K562 (cell line): ENCODE data around the gene KLC1. TPM values are rescaled to one million over a fixed set of nuclear protein-coding genes. Genes with fewer than 3 reads are reported as not detected.

Experiments
- ATAC-seq: fragments of 200-7000 bp; cut with Tn5 transposase; 3 replicates; pipeline ENCODE4 v1.9.1; 2020; ENCODE audit warnings: moderate library complexity
- BruUV-seq: library from RNA; stranded (reverse); fragments of 400-500 nt; replicated peaks from 2 replicates; lab custom pipeline; 2021; lab: Mats Ljungman, UMichigan
- CTCF ChIA-PET: fragments of 300-600 bp; formaldehyde crosslinking; extraction: SDS; loops from one replicate; lab custom pipeline; 2021; ENCODE audit warnings: low intra/inter-chr PET ratio; lab: Yijun Ruan, JAX
- POLR2A ChIA-PET: fragments of 300-600, 350-650 bp; sonication (Branson Sonifier 250); formaldehyde crosslinking; extraction: SDS; loops from one replicate; lab custom pipeline; 2021; ENCODE audit warnings: antibody characterized with exemption, inconsistent platforms; lab: Yijun Ruan, JAX
- DNase-seq, 4 experiments: peaks; one replicate each; pipeline versions ENCODE4 v3.0.0 to v3.0.0-alpha.2; 2011 to 2018; ENCODE audit warnings: low spot score in 3 of 4, mixed read lengths in 3 of 4; ENCODE audit errors: extremely low read depth in 1 of 4
- FAIRE-seq: peaks from 2 replicates; lab custom pipeline; 2011; peaks lifted over from hg19 to GRCh38; lab: Jason Lieb, UNC
- H2AFZ ChIP-seq: 2 replicates; pipeline ENCODE4 v1.6.0; 2011; ENCODE audit warnings: low read depth, low read length, control low read depth, inconsistent platforms
- H3K27ac ChIP-seq: fragments of 200-600 bp; 3 replicates; pipeline ENCODE4 v1.8.0; 2011; ENCODE audit warnings: low read depth, mild to moderate bottlenecking, control low read depth, inconsistent platforms, low read length, moderate library complexity, mixed read lengths; ENCODE audit errors: extremely low read depth
- H3K27me3 ChIP-seq, 2 experiments: fragments of 300-600 bp in 1 of 2; 2 replicates in 1 of 2; 3 replicates in 1 of 2; pipeline versions ENCODE4 v1.6.0 to v1.8.0; 2011; ENCODE audit warnings: inconsistent platforms in 2 of 2, low read length in 2 of 2, mild to moderate bottlenecking in 1 of 2, mixed read lengths in 1 of 2, moderate library complexity in 1 of 2; ENCODE audit not compliant: control insufficient read depth in 2 of 2, insufficient read depth in 2 of 2
- H3K36me3 ChIP-seq: fragments of 300-600 bp; 3 replicates; pipeline ENCODE4 v1.8.0; 2011; ENCODE audit warnings: mild to moderate bottlenecking, low read length, inconsistent platforms; ENCODE audit not compliant: control insufficient read depth, insufficient read depth
- H3K4me1 ChIP-seq, 2 experiments: fragments of 200-600 bp in 1 of 2; replicated peaks in 1 of 2; 2 replicates in 1 of 2; 3 replicates in 1 of 2; pipeline versions ENCODE4 v1.5.1 to v1.8.0; 2011; ENCODE audit warnings: inconsistent platforms in 2 of 2, low read length in 2 of 2, mild to moderate bottlenecking in 1 of 2, mixed read lengths in 1 of 2, moderate library complexity in 1 of 2; ENCODE audit not compliant: control insufficient read depth in 2 of 2, insufficient read depth in 2 of 2
- H3K4me2 ChIP-seq: 2 replicates; pipeline ENCODE4 v1.6.1; 2011; ENCODE audit warnings: low read length, control low read depth, inconsistent platforms, mixed read lengths; ENCODE audit not compliant: insufficient read depth
- H3K4me3 ChIP-seq: fragments of 200-600 bp; sonication (generic), shearing (Covaris generic); 2 replicates; pipeline ENCODE4 v1.5.1; 2016; ENCODE audit warnings: control low read depth, inconsistent platforms
- H3K79me2 ChIP-seq: fragments of 200-600 bp; 3 replicates; pipeline ENCODE4 v1.8.0; 2011; ENCODE audit warnings: low read length, inconsistent platforms; ENCODE audit not compliant: control insufficient read depth, insufficient read depth
- H3K9ac ChIP-seq, 2 experiments: 2 replicates each; pipeline versions ENCODE4 v1.6.0 to v1.6.1; 2011; ENCODE audit warnings: low read depth in 2 of 2, low read length in 2 of 2, control low read depth in 1 of 2, inconsistent platforms in 1 of 2, mild to moderate bottlenecking in 1 of 2, mixed read lengths in 1 of 2; ENCODE audit not compliant: insufficient read depth in 1 of 2
- H3K9me1 ChIP-seq: one replicate; pipeline ENCODE4 v1.6.0; 2011; ENCODE audit warnings: inconsistent platforms, mild to moderate bottlenecking, low read length, moderate library complexity; ENCODE audit not compliant: control insufficient read depth, insufficient read depth
- H3K9me3 ChIP-seq: replicated peaks from 2 replicates; pipeline ENCODE4 v1.5.1; 2011; ENCODE audit warnings: low read depth, low read length, inconsistent platforms; ENCODE audit not compliant: control insufficient read depth, insufficient read depth
- H4K20me1 ChIP-seq: replicated peaks from 2 replicates; pipeline ENCODE4 v1.6.1; 2011; ENCODE audit warnings: low read length, inconsistent platforms, mixed read lengths; ENCODE audit not compliant: control insufficient read depth, insufficient read depth
- CREBBP ChIP-seq: IDR thresholded peaks from one replicate; pipeline ENCODE4 v1.6.1; 2012; ENCODE audit warnings: low read depth, mild to moderate bottlenecking, control low read depth, inconsistent platforms, low read length
- NCOA4 ChIP-seq: fragments of 450-650 bp; IDR thresholded peaks from 2 replicates; pipeline ENCODE4 v1.6.1; 2018; ENCODE audit warnings: mild to moderate bottlenecking; ENCODE audit not compliant: partially characterized antibody
- RAD51 ChIP-seq: fragments of 450-650 bp; IDR thresholded peaks from 2 replicates; pipeline ENCODE4 v1.7.1; 2016; ENCODE audit warnings: low read depth, mild to moderate bottlenecking, borderline replicate concordance
- SMAD1 ChIP-seq: fragments of 150-350 bp; IDR thresholded peaks from 2 replicates; pipeline ENCODE4 v1.6.1; 2014; ENCODE audit warnings: low read length, low read depth; ENCODE audit not compliant: partially characterized antibody
- SRSF1 ChIP-seq: fragments of 200-400 bp; formaldehyde crosslinking; IDR thresholded peaks from 2 replicates; pipeline ENCODE4 v1.6.1; 2017; ENCODE audit warnings: mild to moderate bottlenecking, low read depth, low read length, moderate library complexity
- ZFX ChIP-seq: sonication (generic); formaldehyde crosslinking; IDR thresholded peaks from 2 replicates; pipeline ENCODE4 v1.8.0; 2022; ENCODE audit warnings: mild to moderate bottlenecking, missing genetic modification reagents, moderate library complexity
- WGBS: fragments of 100-300 bp; shearing (Covaris generic); methylation state at CpG from one replicate; pipeline ENCODE4 v1.1.6; 2016; ENCODE audit warnings: low coverage, mixed read lengths; ENCODE audit not compliant: insufficient coverage; ENCODE audit errors: missing lambda C conversion rate; 5-methylcytosine and 5-hydroxymethylcytosine counted together
- in situ Hi-C: fragments of 300-500 bp; cut with MboI; formaldehyde crosslinking; loops from 4 replicates; pipeline ENCODE4 v1.15.0; 2018; ENCODE audit warnings: inconsistent platforms, mixed read lengths
- intact Hi-C: fragments of 100-400 bp; cut with micrococcal nuclease; formaldehyde crosslinking; loops from 2 replicates; pipeline ENCODE4 v1.14.2; 2022
- polyA plus RNA-seq, 8 experiments: library from polyadenylated mRNA; depleted of rRNA in 4 of 8; stranded (reverse) in 5 of 8; unstranded in 3 of 8; fragments of >200 nt; fragmentation: Nextera tagmentation in 2 of 8; fragmentation: Illumina TruSeq in 1 of 8; extraction: Ambion mirVana in 2 of 8; extraction: Trizol in 1 of 8; gene quantifications; 2 replicates each; pipeline versions ENCODE4 v1.2.1 to v1.2.3, GENCODE V29; 2011 to 2014; ENCODE audit warnings: inconsistent platforms in 1 of 8, missing spikeins in 1 of 8
- total RNA-seq, 7 experiments: library from RNA; depleted of rRNA in 6 of 7; stranded (reverse); fragments of >200 nt in 6 of 7; fragmentation: Illumina TruSeq in 2 of 7; extraction: Trizol in 2 of 7; gene quantifications; 2 replicates each; pipeline versions ENCODE4 v1.2.1 to v1.2.3, GENCODE V29; 2011 to 2021; ENCODE audit warnings: low replicate concordance in 1 of 7
- TF ChIP-seq, protein P1 (sequence below), 2 experiments: fragments of 450-650 bp; conservative IDR thresholded peaks; 2 replicates each; pipeline ENCODE4 v1.6.1; 2017; ENCODE audit warnings: mild to moderate bottlenecking in 2 of 2, moderate library complexity in 2 of 2
- TF ChIP-seq, protein P2 (sequence below): sonication (generic); formaldehyde crosslinking; IDR thresholded peaks from 2 replicates; pipeline ENCODE4 v1.9.0; 2022; ENCODE audit warnings: mild to moderate bottlenecking, missing genetic modification reagents
- TF ChIP-seq, protein P3 (sequence below), 2 experiments: IDR thresholded peaks; 2 replicates each; pipeline ENCODE4 v1.6.1; 2011; ENCODE audit warnings: borderline replicate concordance in 1 of 2, control low read depth in 1 of 2, low read depth in 1 of 2, low read length in 1 of 2, mild to moderate bottlenecking in 1 of 2, mixed read lengths in 1 of 2, moderate library complexity in 1 of 2; ENCODE audit not compliant: insufficient read depth in 1 of 2, insufficient read length in 1 of 2, poor library complexity in 1 of 2, severe bottlenecking in 1 of 2; ENCODE audit errors: extremely low read depth in 1 of 2
- TF ChIP-seq, protein P4 (sequence below), 2 experiments: fragments of 250-450 bp in 1 of 2; fragments of 450-650 bp in 1 of 2; sonication (Bioruptor Pico) in 1 of 2; IDR thresholded peaks; 2 replicates each; pipeline versions ENCODE4 v1.6.1 to v1.8.0; 2016 to 2021; ENCODE audit warnings: mild to moderate bottlenecking in 2 of 2, moderate library complexity in 2 of 2, missing compliant biosample characterization in 1 of 2, missing genetic modification characterization in 1 of 2
- TF ChIP-seq, protein P5 (sequence below), 2 experiments: fragments of 450-650 bp in 1 of 2; IDR thresholded peaks; 2 replicates each; pipeline ENCODE4 v1.6.1; 2011 to 2017; ENCODE audit warnings: low read depth in 2 of 2, antibody characterized with exemption in 1 of 2, borderline replicate concordance in 1 of 2, low read length in 1 of 2, mild to moderate bottlenecking in 1 of 2, mixed read lengths in 1 of 2; ENCODE audit not compliant: control insufficient read depth in 1 of 2

Gene KLC1
- total and polyA plus RNA-seq, 9 of the 15 experiments (the other 6 are each of a cell fraction or from before 2014, with no cell fraction given), result 4.9 to 134 (median 54.8) TPM

DNA sequence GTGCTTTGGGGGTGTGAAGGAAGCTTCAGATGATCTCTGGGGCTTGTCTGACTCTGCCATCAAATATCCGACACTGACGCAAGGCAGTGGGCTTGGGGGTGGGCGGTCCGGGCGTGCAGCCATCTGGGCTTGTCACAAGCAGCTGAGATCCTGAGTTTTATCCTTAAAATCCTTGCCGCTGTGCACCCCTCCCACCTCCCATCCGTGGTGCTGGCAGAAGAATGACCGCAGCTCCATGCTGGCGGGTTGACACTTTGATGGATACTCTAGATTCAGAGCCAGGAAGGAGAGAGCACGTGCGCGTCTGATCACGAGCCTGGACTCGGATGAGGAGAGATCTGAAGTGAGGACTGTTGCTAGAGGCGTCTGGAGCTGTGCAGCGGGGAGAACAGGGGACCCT is 89.6 kb downstream of the KLC1 start (continued):
- TF ChIP-seq, protein P1, sequence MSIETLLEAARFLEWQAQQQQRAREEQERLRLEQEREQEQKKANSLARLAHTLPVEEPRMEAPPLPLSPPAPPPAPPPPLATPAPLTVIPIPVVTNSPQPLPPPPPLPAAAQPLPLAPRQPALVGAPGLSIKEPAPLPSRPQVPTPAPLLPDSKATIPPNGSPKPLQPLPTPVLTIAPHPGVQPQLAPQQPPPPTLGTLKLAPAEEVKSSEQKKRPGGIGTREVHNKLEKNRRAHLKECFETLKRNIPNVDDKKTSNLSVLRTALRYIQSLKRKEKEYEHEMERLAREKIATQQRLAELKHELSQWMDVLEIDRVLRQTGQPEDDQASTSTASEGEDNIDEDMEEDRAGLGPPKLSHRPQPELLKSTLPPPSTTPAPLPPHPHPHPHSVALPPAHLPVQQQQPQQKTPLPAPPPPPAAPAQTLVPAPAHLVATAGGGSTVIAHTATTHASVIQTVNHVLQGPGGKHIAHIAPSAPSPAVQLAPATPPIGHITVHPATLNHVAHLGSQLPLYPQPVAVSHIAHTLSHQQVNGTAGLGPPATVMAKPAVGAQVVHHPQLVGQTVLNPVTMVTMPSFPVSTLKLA (conservative IDR thresholded peaks at IDR 0.05), result peak; percentile 30 to 58; a peak in 1 of 4 replicates
- TF ChIP-seq NCOA4 (no peak), RAD51 (no peak), SMAD1 (no peak)
- TF ChIP-seq, protein P2, sequence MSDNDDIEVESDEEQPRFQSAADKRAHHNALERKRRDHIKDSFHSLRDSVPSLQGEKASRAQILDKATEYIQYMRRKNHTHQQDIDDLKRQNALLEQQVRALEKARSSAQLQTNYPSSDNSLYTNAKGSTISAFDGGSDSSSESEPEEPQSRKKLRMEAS (CRISPR knock-in tag), result peak; percentile 21; the same call in 1 of the 2 replicates
- TF ChIP-seq, protein P3, sequence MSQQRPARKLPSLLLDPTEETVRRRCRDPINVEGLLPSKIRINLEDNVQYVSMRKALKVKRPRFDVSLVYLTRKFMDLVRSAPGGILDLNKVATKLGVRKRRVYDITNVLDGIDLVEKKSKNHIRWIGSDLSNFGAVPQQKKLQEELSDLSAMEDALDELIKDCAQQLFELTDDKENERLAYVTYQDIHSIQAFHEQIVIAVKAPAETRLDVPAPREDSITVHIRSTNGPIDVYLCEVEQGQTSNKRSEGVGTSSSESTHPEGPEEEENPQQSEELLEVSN (IDR thresholded peaks at IDR 0.05; ENCODE audit: borderline replicate concordance in 1 of 2, extremely low read depth in 1 of 2, insufficient read depth in 1 of 2, insufficient read length in 1 of 2, low read depth in 1 of 2, low read length in 1 of 2, poor library complexity in 1 of 2, severe bottlenecking in 1 of 2), result peak in 1 of 2 experiments; percentile 9

DNA sequence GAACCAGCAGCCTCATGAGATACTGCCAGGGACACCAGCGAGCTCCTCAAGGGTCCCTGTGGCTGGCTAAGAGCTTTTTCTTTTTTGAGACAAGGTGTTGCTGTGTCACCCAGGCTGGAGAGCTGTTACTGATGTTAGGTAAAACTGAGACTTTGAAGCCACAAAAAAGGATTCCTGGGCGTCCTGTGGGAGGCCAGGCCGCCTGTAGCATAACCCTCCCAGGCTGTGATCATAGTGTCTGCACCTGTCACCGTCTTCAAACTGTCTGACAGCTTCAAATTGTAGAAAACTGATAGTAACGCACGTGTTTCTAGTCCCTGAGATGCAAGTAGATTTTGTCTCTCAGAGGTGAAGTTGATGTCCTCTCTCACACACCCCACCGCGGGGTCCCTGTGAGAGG is 90.7 kb downstream of the KLC1 start:
- H3K4me3 ChIP-seq, result no peak overlapping the region
- H3K9me1 ChIP-seq, result no peaks in the 10 kb centered on the region
- H3K4me2 ChIP-seq, result no peak overlapping the region
- intact Hi-C loops, result no loop called here
- no peak for ATAC-seq
- H3K4me1 ChIP-seq, result peaks cover 18 to 48% of the 10 kb centered on the region in 2 experiments; a peak in 4 of 5 replicates
- ChIA-PET POLR2A (interaction anchor here (0.9 kb wide), 1 partner anchor 16 kb away, joined by 3 read pairs; no protein-coding TSS in a partner anchor), CTCF (no interaction called here)
- 80% methylated on average over 8 of the region's 8 CpGs for WGBS
- TF ChIP-seq, protein P4, sequence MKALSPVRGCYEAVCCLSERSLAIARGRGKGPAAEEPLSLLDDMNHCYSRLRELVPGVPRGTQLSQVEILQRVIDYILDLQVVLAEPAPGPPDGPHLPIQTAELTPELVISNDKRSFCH (CRISPR knock-in tag; IDR thresholded peaks at IDR 0.05), result no peak
- TF ChIP-seq, protein P4 (tag; IDR thresholded peaks at IDR 0.05), result no peak
- TF ChIP-seq, protein P5, sequence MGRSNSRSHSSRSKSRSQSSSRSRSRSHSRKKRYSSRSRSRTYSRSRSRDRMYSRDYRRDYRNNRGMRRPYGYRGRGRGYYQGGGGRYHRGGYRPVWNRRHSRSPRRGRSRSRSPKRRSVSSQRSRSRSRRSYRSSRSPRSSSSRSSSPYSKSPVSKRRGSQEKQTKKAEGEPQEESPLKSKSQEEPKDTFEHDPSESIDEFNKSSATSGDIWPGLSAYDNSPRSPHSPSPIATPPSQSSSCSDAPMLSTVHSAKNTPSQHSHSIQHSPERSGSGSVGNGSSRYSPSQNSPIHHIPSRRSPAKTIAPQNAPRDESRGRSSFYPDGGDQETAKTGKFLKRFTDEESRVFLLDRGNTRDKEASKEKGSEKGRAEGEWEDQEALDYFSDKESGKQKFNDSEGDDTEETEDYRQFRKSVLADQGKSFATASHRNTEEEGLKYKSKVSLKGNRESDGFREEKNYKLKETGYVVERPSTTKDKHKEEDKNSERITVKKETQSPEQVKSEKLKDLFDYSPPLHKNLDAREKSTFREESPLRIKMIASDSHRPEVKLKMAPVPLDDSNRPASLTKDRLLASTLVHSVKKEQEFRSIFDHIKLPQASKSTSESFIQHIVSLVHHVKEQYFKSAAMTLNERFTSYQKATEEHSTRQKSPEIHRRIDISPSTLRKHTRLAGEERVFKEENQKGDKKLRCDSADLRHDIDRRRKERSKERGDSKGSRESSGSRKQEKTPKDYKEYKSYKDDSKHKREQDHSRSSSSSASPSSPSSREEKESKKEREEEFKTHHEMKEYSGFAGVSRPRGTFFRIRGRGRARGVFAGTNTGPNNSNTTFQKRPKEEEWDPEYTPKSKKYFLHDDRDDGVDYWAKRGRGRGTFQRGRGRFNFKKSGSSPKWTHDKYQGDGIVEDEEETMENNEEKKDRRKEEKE (IDR thresholded peaks at IDR 0.05; ENCODE audit: borderline replicate concordance in 1 of 2, control insufficient read depth in 1 of 2, low read depth in 2 of 2, low read length in 1 of 2), result no peak
- TF ChIP-seq CREBBP (no peak), ZFX (no peak), SRSF1 (no peak)
- H3K9ac ChIP-seq, result peak overlapping the region in 1 of 2 experiments; percentile 68; a peak in 2 of 4 replicates
- in situ Hi-C loops, result no loop called here
- DNase-seq, result no peak
- H4K20me1 ChIP-seq, result 0 out of 2 replicates have a peak, but pooled peaks cover 5% of the 10 kb centered on the region
- no peak overlapping the region for H2AFZ ChIP-seq
- peaks cover 90% of the 10 kb centered on the region for H3K79me2 ChIP-seq
- H3K9me3 ChIP-seq, result no peaks in the 10 kb centered on the region
- BruUV-seq, result no TSS peak
- peaks cover 18% of the 10 kb centered on the region; the same call in 2 of the 3 replicates for H3K36me3 ChIP-seq
- no peak overlapping the region for H3K27ac ChIP-seq
- no peaks in the 10 kb centered on the region for H3K27me3 ChIP-seq
- FAIRE-seq, result no peak
